CD4-positive, alpha-beta T cell (primary cell): Measurements from ENCODE around the gene ADPGK. TPM values are rescaled to one million over a fixed set of nuclear protein-coding genes. Genes with fewer than 3 reads are reported as not detected.

Experiments used
- ATAC-seq: fragments of 200-7000 bp; cut with Tn5 transposase; one replicate; pipeline ENCODE4 v1.10.0; 2022; ENCODE audit warnings: mild to moderate bottlenecking; ENCODE audit not compliant: poor library complexity
- CTCF ChIA-PET: fragments of 350-600 bp; sonication (Branson Sonifier 250); formaldehyde crosslinking; loops from one replicate; lab custom pipeline; 2021; ENCODE audit warnings: antibody characterized with exemption, inconsistent platforms; lab: Charles Lee
- POLR2A ChIA-PET: fragments of 350-600 bp; sonication (Branson Sonifier 250); formaldehyde crosslinking; loops from one replicate; lab custom pipeline; 2021; ENCODE audit warnings: antibody characterized with exemption, inconsistent platforms; lab: Charles Lee
- DNase-seq, 14 experiments: peaks; one replicate each; pipeline ENCODE4 v3.0.0-alpha.2; 2013 to 2020; ENCODE audit warnings: mixed read lengths in 2 of 14
- H3K27ac ChIP-seq, 2 donors: one replicate each; pipeline versions ENCODE4 v1.5.1 to v1.7.0; 2013; ENCODE audit warnings: low read length in 2 of 2, low read depth in 1 of 2, mild to moderate bottlenecking in 1 of 2
- H3K27me3 ChIP-seq, 2 experiments: 1 replicate in 1 of 2; 2 replicates in 1 of 2; pipeline versions ENCODE4 v1.6.1 to v1.7.0; 2013; ENCODE audit warnings: low read length in 2 of 2, control low read depth in 1 of 2, mild to moderate bottlenecking in 1 of 2, moderate library complexity in 1 of 2; ENCODE audit not compliant: insufficient read depth in 2 of 2, control insufficient read depth in 1 of 2
- H3K36me3 ChIP-seq: one replicate; pipeline ENCODE4 v1.6.1; 2013; ENCODE audit warnings: low read length, control low read depth; ENCODE audit not compliant: insufficient read depth
- H3K4me1 ChIP-seq: one replicate; pipeline ENCODE4 v1.6.1; 2013; ENCODE audit warnings: low read length, control low read depth; ENCODE audit not compliant: insufficient read depth
- H3K4me3 ChIP-seq: one replicate; pipeline ENCODE4 v1.5.1; 2013; ENCODE audit warnings: mild to moderate bottlenecking, low read length, moderate library complexity
- H3K9me3 ChIP-seq, 2 experiments: 1 replicate in 1 of 2; 2 replicates in 1 of 2; pipeline versions ENCODE4 v1.6.1 to v1.7.0; 2013; ENCODE audit warnings: low read length in 2 of 2, mild to moderate bottlenecking in 2 of 2, control low read depth in 1 of 2, moderate library complexity in 1 of 2; ENCODE audit not compliant: control insufficient read depth in 1 of 2, insufficient read depth in 1 of 2
- H3K27ac Mint-ChIP-seq: one replicate; pipeline ENCODE4 v1.8.0; 2020; ENCODE audit warnings: mixed read lengths
- H3K27me3 Mint-ChIP-seq: one replicate; pipeline ENCODE4 v1.8.0; 2021; ENCODE audit warnings: mixed read lengths
- H3K36me3 Mint-ChIP-seq: one replicate; pipeline ENCODE4 v1.8.0; 2021; ENCODE audit warnings: low read depth, mixed read lengths
- H3K4me1 Mint-ChIP-seq: one replicate; pipeline ENCODE4 v1.8.0; 2021; ENCODE audit warnings: low read depth, mixed read lengths
- H3K4me3 Mint-ChIP-seq: one replicate; pipeline ENCODE4 v1.8.0; 2020; ENCODE audit warnings: mild to moderate bottlenecking, mixed read lengths
- H3K9me3 Mint-ChIP-seq: one replicate; pipeline ENCODE4 v1.8.0; 2020; ENCODE audit warnings: mixed read lengths
- CTCF ChIP-seq: fragments of 200-600 bp; IDR thresholded peaks from one replicate; pipeline ENCODE4 v1.8.0; 2022; ENCODE audit warnings: antibody characterized with exemption, mild to moderate bottlenecking
- intact Hi-C, 2 experiments: fragments of 100-400 bp; cut with DNase I in 1 of 2; cut with micrococcal nuclease in 1 of 2; formaldehyde crosslinking; loops; one replicate each; pipeline versions ENCODE4 v1.15.1 to v1.9.0; 2023 to 2025; cut with DNase I, micrococcal nuclease
- total RNA-seq, 174 experiments: library from RNA in 2 of 174; stranded (reverse) in 2 of 174; gene quantifications; one replicate each; pipeline ENCODE4 v1.2.3 and lab custom pipeline; 2021 to 2026

ADPGK gene
- total RNA-seq, 2 experiments from 2014 or later, result 88.8 to 92.5 TPM

- H3K27ac Mint-ChIP-seq, result no peak overlapping the region
- Histone ChIP-seq H3K27ac (no peak overlapping the region), H3K27me3 (no peaks in the 10 kb centered on the region), H3K36me3 (no peaks in the 10 kb centered on the region), H3K4me3 (no peak overlapping the region), H3K9me3 (no peaks in the 10 kb centered on the region), H3K4me1 (no peaks in the 10 kb centered on the region)
- H3K36me3 Mint-ChIP-seq, result peaks cover 14% of the 10 kb centered on the region
- ATAC-seq, result no peak
- CTCF ChIA-PET, result no interaction called here
- TF ChIP-seq CTCF, result no peak
- peaks cover under 1% of the 10 kb centered on the region for H3K4me1 Mint-ChIP-seq
- intact Hi-C loops, result no loop called here
- no peaks in the 10 kb centered on the region for H3K9me3 Mint-ChIP-seq
- POLR2A ChIA-PET, result no interaction called here
- no peak for DNase-seq
- no peak overlapping the region for H3K4me3 Mint-ChIP-seq
- H3K27me3 Mint-ChIP-seq, result no peaks in the 10 kb centered on the region
Measured at GRCh38 chr15:72706266-72706665, 77.3 kb downstream of the ADPGK start.

Other genes starting within 250 kb of the ADPGK start
- under 1 TPM in 1 of 2 experiments, not detected in 1; 0.22 TPM for gene GOLGA6B, start 129.1 kb downstream of the ADPGK start, total RNA-seq
- gene HIGD2B, start 97.6 kb downstream of the ADPGK start, total RNA-seq, result under 1 TPM in 1 of 2 experiments, not detected in 1; 0.28 TPM
- 10 to 100 TPM in 1 of 2 experiments, 1 to 10 TPM in 1; 8.6 to 12.8 TPM for gene BBS4, start 97.6 kb downstream of the ADPGK start, total RNA-seq